HG02938 (cell line): ENCODE measurements around the gene DHX9.

ENCODE experiments used
- ATAC-seq: cut with Tn5 transposase; IDR thresholded peaks from one replicate; pipeline ENCODE4 v1.9.1; 2021; ENCODE audit warnings: mild to moderate bottlenecking, moderate library complexity; ENCODE audit not compliant: unreplicated experiment

Gene DHX9

DNA sequence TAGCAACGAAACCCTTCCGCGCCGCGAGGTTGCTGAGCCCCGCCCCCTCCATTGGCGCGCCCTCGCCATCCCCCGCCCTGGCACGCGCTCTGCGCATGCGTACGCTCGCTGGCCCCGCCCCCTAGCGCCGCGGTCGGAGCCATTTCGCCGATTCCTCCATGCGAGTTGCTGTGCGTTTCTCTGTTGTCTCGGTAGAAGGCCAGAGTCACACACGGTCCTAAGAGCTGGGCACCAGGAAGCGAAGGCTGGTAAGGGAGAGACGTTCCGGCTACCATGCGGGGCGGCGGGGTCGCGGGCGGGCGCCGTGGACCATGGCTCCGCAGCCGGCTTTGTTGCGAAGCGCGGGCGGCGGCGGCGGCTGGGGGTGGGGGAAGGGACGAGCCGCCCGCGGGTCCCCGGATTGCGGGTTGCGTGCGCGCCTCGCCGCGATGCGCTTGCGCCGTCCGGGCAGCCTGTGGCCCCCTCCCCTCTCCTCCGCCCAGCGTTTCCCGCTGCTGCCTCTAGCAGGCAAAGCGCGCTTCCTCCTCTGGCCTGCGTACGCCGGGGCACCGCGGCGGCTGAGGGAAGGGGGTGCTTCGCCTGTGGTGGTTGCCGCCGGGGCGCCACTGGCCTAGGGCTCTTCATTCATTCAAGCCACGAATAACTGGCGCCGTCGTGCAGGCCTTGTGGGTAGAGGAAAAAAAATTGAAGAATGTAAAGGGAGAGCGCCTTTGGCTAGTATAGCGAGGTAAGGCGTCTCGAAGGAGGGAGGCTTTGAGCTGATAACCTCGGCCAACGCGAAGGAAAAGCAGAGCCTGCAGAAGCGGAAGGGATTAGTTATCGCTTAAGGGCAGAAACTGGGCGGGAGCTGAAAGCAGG, at the start of gene DHX9:
Gene DHX9 (plus strand): TSS at position 139 of the 858 bp plus-strand sequence. CDS start 3,220 bp downstream, outside the sequence.
- peak; percentile 72 for ATAC-seq

DNA sequence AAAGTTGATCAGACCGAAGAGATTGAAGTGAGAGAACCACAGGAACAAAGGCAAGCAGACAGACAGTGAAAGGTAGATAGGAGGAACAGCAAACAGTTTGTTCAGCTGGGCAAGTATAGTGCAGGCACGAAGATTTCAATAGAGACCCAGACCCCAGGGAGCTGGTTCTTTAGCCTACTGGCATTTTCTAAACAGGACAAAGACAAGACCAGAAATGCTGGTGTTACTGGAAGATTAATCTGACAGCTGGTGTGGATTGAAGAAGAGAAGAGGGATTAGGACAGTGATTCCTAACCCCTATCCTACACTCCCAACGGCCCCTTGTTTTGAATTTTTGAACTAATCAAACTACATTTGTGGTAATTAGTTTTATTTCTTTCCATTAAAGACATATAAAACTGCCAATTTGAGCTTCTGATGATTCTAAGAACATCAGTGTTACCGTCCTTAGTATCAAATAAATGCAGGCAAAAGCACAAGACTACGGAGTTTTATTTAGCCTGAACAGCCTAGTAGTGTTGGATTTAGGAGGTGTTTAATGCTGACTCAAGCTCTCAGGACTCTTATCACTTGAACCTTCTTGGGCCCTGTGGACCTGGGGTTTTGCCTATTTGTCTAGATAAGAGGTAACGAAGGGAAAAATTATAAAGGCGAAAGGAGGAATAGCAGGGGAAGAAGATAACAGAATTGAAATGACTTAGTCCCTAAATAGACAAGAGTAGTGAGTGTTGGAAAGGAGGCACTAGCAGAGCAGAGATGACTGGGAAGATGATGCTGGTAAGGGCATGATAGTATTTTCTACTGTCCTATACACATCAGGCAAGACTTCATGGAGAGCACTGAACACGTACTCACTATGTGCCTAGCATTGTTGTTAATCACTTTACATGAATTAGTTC, 47.6 kb upstream of the DHX9 start:
- no peak for ATAC-seq

- no peak for ATAC-seq
These were observed 45.1 kb upstream of the DHX9 start for GRCh38 chr1:182794091-182794490.

DNA sequence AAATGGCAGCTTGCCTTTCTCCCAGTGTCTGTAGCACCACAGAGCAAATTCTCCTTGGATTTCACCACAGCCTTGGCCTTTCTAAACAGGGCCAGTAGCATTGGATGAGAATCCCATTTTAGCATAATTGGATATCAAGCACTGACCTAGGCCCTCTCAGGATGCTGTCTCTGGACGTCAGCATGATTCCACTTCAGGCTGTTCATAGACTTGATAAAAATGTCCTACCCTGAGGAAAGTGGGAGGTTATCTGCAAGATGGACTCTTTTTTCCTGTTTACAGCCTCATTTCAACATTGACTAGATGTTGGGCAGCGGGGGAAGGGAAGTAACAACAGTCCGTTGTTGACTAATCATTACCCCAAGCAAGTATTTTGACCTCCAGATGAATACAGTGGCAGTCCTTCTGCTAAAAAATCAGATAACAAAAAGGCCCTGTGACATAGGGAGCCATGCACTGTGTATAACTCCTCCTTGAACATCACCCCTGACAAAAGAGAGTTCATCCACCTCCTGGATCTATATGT, 44.4 kb upstream of the DHX9 start:
- ATAC-seq, result no peak

DNA sequence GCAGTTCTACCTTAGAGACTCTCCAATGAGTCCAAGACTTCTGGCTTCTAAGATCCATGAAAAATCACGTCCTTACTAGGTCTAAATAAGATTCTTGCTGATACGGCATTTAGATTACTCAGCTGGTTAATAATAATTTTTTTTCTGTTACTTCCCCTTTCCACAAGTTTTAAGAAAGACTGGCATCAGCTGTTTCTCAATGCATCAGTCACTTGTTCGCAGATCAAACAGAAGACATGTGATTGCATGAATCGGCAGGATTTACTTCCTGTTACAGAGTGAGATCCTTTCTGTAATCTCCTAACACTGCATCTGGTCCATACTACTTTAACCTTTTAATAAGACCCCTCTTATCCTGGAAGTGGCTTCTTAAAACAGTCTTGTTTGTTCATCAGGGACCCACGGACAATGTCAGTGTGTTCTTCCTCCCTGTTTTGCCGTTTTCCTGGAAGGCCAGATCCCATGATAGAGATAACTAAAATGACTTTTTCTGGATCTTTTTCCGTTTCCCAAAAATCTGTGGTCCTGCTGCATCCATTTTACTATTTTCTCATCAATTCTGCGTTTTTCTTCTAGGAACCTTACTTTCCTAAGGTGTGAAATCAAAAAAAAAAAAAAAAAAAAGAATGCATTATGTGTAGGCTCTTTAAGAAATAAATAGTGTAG, 43.5 kb upstream of the DHX9 start:
- no peak for ATAC-seq

DNA sequence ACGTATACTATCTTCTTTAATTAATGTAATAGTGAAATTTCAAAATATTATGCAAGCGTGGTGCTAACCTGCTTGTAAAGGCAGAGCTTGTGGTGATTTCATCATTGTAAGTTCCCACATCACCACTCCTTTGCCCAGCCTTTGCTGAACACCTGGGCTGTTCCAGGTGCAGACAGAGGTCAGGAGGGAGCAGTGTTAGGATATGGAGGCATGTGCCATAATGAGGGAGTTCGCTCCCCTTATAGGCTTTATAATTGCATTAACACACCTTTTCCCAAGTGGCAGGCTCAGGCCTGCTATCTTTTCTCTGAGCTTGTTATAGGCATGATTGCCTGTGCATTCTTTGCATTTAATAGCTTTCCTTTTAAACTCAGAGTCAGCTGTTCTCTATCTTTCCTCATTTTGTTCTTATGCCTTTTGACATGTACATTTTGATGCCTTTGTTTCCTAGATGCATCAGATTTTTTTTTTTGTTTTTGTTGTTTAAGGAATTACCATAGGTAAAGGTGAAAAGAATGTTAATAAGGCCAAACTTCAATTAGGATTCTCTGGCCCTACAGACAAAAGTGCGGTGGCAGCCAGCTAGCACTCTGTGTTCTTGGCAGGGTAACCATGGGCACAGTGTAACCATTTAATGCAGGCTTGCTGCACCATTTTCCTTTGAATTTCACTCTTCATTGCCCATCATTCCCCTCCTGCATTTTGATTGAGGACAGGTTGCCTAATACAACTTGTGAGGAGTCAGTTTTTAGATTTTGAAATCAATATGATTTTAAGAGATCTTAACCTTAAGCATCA, 36.9 kb upstream of the DHX9 start:
- ATAC-seq, result no peak

GRCh38 chr1:182803846-182804245, 35.3 kb upstream of the DHX9 start:
- no peak for ATAC-seq

DNA sequence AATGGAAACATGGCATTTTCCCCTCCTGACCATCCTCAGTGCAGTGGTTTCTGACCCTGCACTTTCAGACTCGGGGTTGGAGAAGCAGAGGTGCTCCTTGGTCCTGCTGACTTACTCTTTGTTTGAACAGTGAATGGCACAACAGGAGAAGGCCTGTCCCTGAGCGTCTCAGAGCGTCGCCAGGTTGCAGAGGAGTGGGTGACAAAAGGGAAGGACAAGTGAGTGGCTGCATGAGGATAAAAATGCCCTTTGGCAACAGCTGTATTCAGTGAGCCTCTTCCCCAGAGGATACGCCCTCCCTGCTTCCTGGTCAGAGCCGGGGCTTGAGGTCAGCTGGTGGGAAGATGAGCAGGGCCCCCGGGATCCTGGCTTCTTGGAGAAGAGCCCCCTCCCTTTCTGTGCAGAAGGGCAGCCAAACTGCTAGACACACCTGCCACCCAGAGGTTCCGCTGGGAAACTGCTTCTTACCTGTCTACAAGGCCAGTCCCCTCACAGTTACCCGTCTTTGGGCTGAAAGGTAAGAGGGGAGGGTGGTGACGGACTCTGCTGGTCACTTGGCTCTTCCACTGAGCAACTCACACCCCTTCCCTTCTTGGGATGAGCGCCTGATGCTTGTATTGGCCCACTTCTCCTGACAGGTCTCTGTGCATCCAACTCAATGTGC, 33.0 kb upstream of the DHX9 start:
- no peak for ATAC-seq

- ATAC-seq, result no peak
These were observed 31.2 kb upstream of the DHX9 start for GRCh38 chr1:182807907-182808306.

GRCh38 chr1:182809414-182809957, 29.7 kb upstream of the DHX9 start:
- no peak for ATAC-seq

GRCh38 chr1:182811975-182812722, 27.0 kb upstream of the DHX9 start:
- ATAC-seq, result no peak

- ATAC-seq, result no peak
These were observed 22.3 kb upstream of the DHX9 start for GRCh38 chr1:182816863-182817262.

GRCh38 chr1:182817802-182818201, 21.3 kb upstream of the DHX9 start:
- ATAC-seq, result no peak

GRCh38 chr1:182823220-182823619, 15.9 kb upstream of the DHX9 start:
- no peak for ATAC-seq

DNA sequence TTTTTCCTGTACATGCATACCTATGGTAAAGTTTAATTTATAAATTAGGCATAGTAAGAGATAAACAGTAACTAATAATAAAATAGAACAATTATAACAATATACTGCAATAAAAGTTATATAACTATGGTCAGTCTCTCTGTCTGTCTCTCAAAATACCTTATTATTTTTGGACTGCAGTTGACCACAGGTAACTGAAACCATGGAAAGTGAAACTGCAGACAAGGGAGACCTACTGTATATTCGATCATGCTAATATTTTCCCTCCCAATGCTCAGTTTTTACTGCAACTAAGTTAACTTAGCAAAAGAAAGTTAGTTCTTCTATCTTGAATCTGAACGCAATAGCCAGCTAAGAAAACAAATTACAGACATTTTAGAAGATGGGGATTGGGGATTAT, 12.3 kb upstream of the DHX9 start:
- no peak for ATAC-seq

- ATAC-seq, result no peak
These were observed 9.7 kb upstream of the DHX9 start for GRCh38 chr1:182829285-182829932.

- no peak for ATAC-seq
These were observed 5.9 kb upstream of the DHX9 start for GRCh38 chr1:182833271-182833670.

GRCh38 chr1:182834326-182834725, 4.8 kb upstream of the DHX9 start:
- no peak for ATAC-seq
